K562 (cell line): ENCODE results near the gene MGAT4C. TPM values are rescaled to one million over a fixed set of nuclear protein-coding genes. Genes with fewer than 3 reads are reported as not detected.

Experiments
- ATAC-seq: fragments of 200-7000 bp; cut with Tn5 transposase; 3 replicates; pipeline ENCODE4 v1.9.1; 2020; ENCODE audit warnings: moderate library complexity
- BruUV-seq: library from RNA; stranded (reverse); fragments of 400-500 nt; replicated peaks from 2 replicates; lab custom pipeline; 2021; lab: Mats Ljungman, UMichigan
- CTCF ChIA-PET: fragments of 300-600 bp; formaldehyde crosslinking; extraction: SDS; loops from one replicate; lab custom pipeline; 2021; ENCODE audit warnings: low intra/inter-chr PET ratio; lab: Yijun Ruan, JAX
- POLR2A ChIA-PET: fragments of 300-600, 350-650 bp; sonication (Branson Sonifier 250); formaldehyde crosslinking; extraction: SDS; loops from one replicate; lab custom pipeline; 2021; ENCODE audit warnings: antibody characterized with exemption, inconsistent platforms; lab: Yijun Ruan, JAX
- DNase-seq, 4 experiments: peaks; one replicate each; pipeline versions ENCODE4 v3.0.0 to v3.0.0-alpha.2; 2011 to 2018; ENCODE audit warnings: low spot score in 3 of 4, mixed read lengths in 3 of 4; ENCODE audit errors: extremely low read depth in 1 of 4
- FAIRE-seq: peaks from 2 replicates; lab custom pipeline; 2011; peaks lifted over from hg19 to GRCh38; lab: Jason Lieb, UNC
- H2AFZ ChIP-seq: 2 replicates; pipeline ENCODE4 v1.6.0; 2011; ENCODE audit warnings: low read depth, low read length, control low read depth, inconsistent platforms
- H3K27ac ChIP-seq: fragments of 200-600 bp; 3 replicates; pipeline ENCODE4 v1.8.0; 2011; ENCODE audit warnings: low read depth, mild to moderate bottlenecking, control low read depth, inconsistent platforms, low read length, moderate library complexity, mixed read lengths; ENCODE audit errors: extremely low read depth
- H3K27me3 ChIP-seq, 2 experiments: fragments of 300-600 bp in 1 of 2; 2 replicates in 1 of 2; 3 replicates in 1 of 2; pipeline versions ENCODE4 v1.6.0 to v1.8.0; 2011; ENCODE audit warnings: inconsistent platforms in 2 of 2, low read length in 2 of 2, mild to moderate bottlenecking in 1 of 2, mixed read lengths in 1 of 2, moderate library complexity in 1 of 2; ENCODE audit not compliant: control insufficient read depth in 2 of 2, insufficient read depth in 2 of 2
- H3K36me3 ChIP-seq: fragments of 300-600 bp; 3 replicates; pipeline ENCODE4 v1.8.0; 2011; ENCODE audit warnings: mild to moderate bottlenecking, low read length, inconsistent platforms; ENCODE audit not compliant: control insufficient read depth, insufficient read depth
- H3K4me1 ChIP-seq, 2 experiments: fragments of 200-600 bp in 1 of 2; replicated peaks in 1 of 2; 2 replicates in 1 of 2; 3 replicates in 1 of 2; pipeline versions ENCODE4 v1.5.1 to v1.8.0; 2011; ENCODE audit warnings: inconsistent platforms in 2 of 2, low read length in 2 of 2, mild to moderate bottlenecking in 1 of 2, mixed read lengths in 1 of 2, moderate library complexity in 1 of 2; ENCODE audit not compliant: control insufficient read depth in 2 of 2, insufficient read depth in 2 of 2
- H3K4me2 ChIP-seq: 2 replicates; pipeline ENCODE4 v1.6.1; 2011; ENCODE audit warnings: low read length, control low read depth, inconsistent platforms, mixed read lengths; ENCODE audit not compliant: insufficient read depth
- H3K4me3 ChIP-seq: fragments of 200-600 bp; sonication (generic), shearing (Covaris generic); 2 replicates; pipeline ENCODE4 v1.5.1; 2016; ENCODE audit warnings: control low read depth, inconsistent platforms
- H3K79me2 ChIP-seq: fragments of 200-600 bp; 3 replicates; pipeline ENCODE4 v1.8.0; 2011; ENCODE audit warnings: low read length, inconsistent platforms; ENCODE audit not compliant: control insufficient read depth, insufficient read depth
- H3K9ac ChIP-seq, 2 experiments: 2 replicates each; pipeline versions ENCODE4 v1.6.0 to v1.6.1; 2011; ENCODE audit warnings: low read depth in 2 of 2, low read length in 2 of 2, control low read depth in 1 of 2, inconsistent platforms in 1 of 2, mild to moderate bottlenecking in 1 of 2, mixed read lengths in 1 of 2; ENCODE audit not compliant: insufficient read depth in 1 of 2
- H3K9me1 ChIP-seq: one replicate; pipeline ENCODE4 v1.6.0; 2011; ENCODE audit warnings: inconsistent platforms, mild to moderate bottlenecking, low read length, moderate library complexity; ENCODE audit not compliant: control insufficient read depth, insufficient read depth
- H3K9me3 ChIP-seq: replicated peaks from 2 replicates; pipeline ENCODE4 v1.5.1; 2011; ENCODE audit warnings: low read depth, low read length, inconsistent platforms; ENCODE audit not compliant: control insufficient read depth, insufficient read depth
- H4K20me1 ChIP-seq: replicated peaks from 2 replicates; pipeline ENCODE4 v1.6.1; 2011; ENCODE audit warnings: low read length, inconsistent platforms, mixed read lengths; ENCODE audit not compliant: control insufficient read depth, insufficient read depth
- CBFA2T2 ChIP-seq: fragments of 450-650 bp; conservative IDR thresholded peaks from 2 replicates; pipeline ENCODE4 v1.6.1; 2017; ENCODE audit warnings: mild to moderate bottlenecking
- PRMT5 ChIP-seq: sonication (generic); formaldehyde crosslinking; IDR thresholded peaks from 2 replicates; pipeline ENCODE4 v1.5.0; 2020; ENCODE audit warnings: missing genetic modification reagents
- ZNF263 ChIP-seq: sonication (generic); formaldehyde crosslinking; IDR thresholded peaks from 2 replicates; pipeline ENCODE4 v1.8.0; 2022; ENCODE audit warnings: mild to moderate bottlenecking, missing genetic modification reagents, borderline replicate concordance
- ZZZ3 ChIP-seq: fragments of 450-650 bp; IDR thresholded peaks from 2 replicates; pipeline ENCODE4 v1.6.1; 2016; ENCODE audit warnings: antibody characterized with exemption, mild to moderate bottlenecking, moderate library complexity
- WGBS: fragments of 100-300 bp; shearing (Covaris generic); methylation state at CpG from one replicate; pipeline ENCODE4 v1.1.6; 2016; ENCODE audit warnings: low coverage, mixed read lengths; ENCODE audit not compliant: insufficient coverage; ENCODE audit errors: missing lambda C conversion rate; 5-methylcytosine and 5-hydroxymethylcytosine counted together
- in situ Hi-C: fragments of 300-500 bp; cut with MboI; formaldehyde crosslinking; loops from 4 replicates; pipeline ENCODE4 v1.15.0; 2018; ENCODE audit warnings: inconsistent platforms, mixed read lengths
- intact Hi-C: fragments of 100-400 bp; cut with micrococcal nuclease; formaldehyde crosslinking; loops from 2 replicates; pipeline ENCODE4 v1.14.2; 2022
- polyA plus RNA-seq, 8 experiments: library from polyadenylated mRNA; depleted of rRNA in 4 of 8; stranded (reverse) in 5 of 8; unstranded in 3 of 8; fragments of >200 nt; fragmentation: Nextera tagmentation in 2 of 8; fragmentation: Illumina TruSeq in 1 of 8; extraction: Ambion mirVana in 2 of 8; extraction: Trizol in 1 of 8; gene quantifications; 2 replicates each; pipeline versions ENCODE4 v1.2.1 to v1.2.3, GENCODE V29; 2011 to 2014; ENCODE audit warnings: inconsistent platforms in 1 of 8, missing spikeins in 1 of 8
- total RNA-seq, 7 experiments: library from RNA; depleted of rRNA in 6 of 7; stranded (reverse); fragments of >200 nt in 6 of 7; fragmentation: Illumina TruSeq in 2 of 7; extraction: Trizol in 2 of 7; gene quantifications; 2 replicates each; pipeline versions ENCODE4 v1.2.1 to v1.2.3, GENCODE V29; 2011 to 2021; ENCODE audit warnings: low replicate concordance in 1 of 7
- TF ChIP-seq, protein P1 (sequence below): fragments of 450-650 bp; IDR thresholded peaks from 2 replicates; pipeline ENCODE4 v1.6.1; 2016; ENCODE audit warnings: mild to moderate bottlenecking, moderate library complexity

The MGAT4C gene
- total and polyA plus RNA-seq, 9 of the 15 experiments (the other 6 are each of a cell fraction or from before 2014, with no cell fraction given) = not detected

DNA sequence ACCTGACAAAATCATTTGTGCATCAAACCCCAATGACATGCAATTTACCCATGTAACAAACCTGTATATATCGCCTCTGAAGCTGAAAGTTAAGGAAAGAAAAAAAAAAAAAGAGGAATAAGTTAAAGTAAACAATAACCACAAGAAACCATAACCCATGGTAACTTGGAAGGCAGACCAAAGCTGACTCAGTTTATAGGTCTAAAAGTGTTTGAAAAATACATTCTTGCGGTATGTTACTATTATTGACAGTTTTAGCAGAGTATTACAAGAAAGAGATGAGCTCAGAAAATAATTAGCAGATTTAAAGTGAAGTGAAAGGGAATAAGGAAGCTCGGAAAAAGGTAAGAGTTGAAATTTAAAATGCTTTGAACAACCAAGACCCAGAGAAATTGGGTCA is 34.4 kb upstream of the MGAT4C start:
- FAIRE-seq (no peak), ATAC-seq (no peak), DNase-seq (no peak)
- BruUV-seq = no TSS peak
- in situ Hi-C loops (no loop called here), intact Hi-C loops (no loop called here)
- no peak overlapping the region for H3K27ac ChIP-seq
- no peaks in the 10 kb centered on the region for H3K4me1 ChIP-seq
- WGBS = 0% methylated on average over 3 of the region's 3 CpGs
- no peak overlapping the region for H3K4me2 ChIP-seq
- no peaks in the 10 kb centered on the region for H4K20me1 ChIP-seq
- H2AFZ ChIP-seq = no peak overlapping the region
- H3K9me1 ChIP-seq = no peaks in the 10 kb centered on the region
- no peaks in the 10 kb centered on the region for H3K27me3 ChIP-seq
- no peaks in the 10 kb centered on the region for H3K9me3 ChIP-seq
- ChIA-PET CTCF (no interaction called here), POLR2A (no interaction called here)
- no peak overlapping the region for H3K4me3 ChIP-seq
- H3K36me3 ChIP-seq = no peaks in the 10 kb centered on the region
- TF ChIP-seq ZNF263 (CRISPR knock-in tag) (no peak), PRMT5 (CRISPR knock-in tag) (no peak), ZZZ3 (no peak), CBFA2T2 (no peak)
- TF ChIP-seq, protein P1, sequence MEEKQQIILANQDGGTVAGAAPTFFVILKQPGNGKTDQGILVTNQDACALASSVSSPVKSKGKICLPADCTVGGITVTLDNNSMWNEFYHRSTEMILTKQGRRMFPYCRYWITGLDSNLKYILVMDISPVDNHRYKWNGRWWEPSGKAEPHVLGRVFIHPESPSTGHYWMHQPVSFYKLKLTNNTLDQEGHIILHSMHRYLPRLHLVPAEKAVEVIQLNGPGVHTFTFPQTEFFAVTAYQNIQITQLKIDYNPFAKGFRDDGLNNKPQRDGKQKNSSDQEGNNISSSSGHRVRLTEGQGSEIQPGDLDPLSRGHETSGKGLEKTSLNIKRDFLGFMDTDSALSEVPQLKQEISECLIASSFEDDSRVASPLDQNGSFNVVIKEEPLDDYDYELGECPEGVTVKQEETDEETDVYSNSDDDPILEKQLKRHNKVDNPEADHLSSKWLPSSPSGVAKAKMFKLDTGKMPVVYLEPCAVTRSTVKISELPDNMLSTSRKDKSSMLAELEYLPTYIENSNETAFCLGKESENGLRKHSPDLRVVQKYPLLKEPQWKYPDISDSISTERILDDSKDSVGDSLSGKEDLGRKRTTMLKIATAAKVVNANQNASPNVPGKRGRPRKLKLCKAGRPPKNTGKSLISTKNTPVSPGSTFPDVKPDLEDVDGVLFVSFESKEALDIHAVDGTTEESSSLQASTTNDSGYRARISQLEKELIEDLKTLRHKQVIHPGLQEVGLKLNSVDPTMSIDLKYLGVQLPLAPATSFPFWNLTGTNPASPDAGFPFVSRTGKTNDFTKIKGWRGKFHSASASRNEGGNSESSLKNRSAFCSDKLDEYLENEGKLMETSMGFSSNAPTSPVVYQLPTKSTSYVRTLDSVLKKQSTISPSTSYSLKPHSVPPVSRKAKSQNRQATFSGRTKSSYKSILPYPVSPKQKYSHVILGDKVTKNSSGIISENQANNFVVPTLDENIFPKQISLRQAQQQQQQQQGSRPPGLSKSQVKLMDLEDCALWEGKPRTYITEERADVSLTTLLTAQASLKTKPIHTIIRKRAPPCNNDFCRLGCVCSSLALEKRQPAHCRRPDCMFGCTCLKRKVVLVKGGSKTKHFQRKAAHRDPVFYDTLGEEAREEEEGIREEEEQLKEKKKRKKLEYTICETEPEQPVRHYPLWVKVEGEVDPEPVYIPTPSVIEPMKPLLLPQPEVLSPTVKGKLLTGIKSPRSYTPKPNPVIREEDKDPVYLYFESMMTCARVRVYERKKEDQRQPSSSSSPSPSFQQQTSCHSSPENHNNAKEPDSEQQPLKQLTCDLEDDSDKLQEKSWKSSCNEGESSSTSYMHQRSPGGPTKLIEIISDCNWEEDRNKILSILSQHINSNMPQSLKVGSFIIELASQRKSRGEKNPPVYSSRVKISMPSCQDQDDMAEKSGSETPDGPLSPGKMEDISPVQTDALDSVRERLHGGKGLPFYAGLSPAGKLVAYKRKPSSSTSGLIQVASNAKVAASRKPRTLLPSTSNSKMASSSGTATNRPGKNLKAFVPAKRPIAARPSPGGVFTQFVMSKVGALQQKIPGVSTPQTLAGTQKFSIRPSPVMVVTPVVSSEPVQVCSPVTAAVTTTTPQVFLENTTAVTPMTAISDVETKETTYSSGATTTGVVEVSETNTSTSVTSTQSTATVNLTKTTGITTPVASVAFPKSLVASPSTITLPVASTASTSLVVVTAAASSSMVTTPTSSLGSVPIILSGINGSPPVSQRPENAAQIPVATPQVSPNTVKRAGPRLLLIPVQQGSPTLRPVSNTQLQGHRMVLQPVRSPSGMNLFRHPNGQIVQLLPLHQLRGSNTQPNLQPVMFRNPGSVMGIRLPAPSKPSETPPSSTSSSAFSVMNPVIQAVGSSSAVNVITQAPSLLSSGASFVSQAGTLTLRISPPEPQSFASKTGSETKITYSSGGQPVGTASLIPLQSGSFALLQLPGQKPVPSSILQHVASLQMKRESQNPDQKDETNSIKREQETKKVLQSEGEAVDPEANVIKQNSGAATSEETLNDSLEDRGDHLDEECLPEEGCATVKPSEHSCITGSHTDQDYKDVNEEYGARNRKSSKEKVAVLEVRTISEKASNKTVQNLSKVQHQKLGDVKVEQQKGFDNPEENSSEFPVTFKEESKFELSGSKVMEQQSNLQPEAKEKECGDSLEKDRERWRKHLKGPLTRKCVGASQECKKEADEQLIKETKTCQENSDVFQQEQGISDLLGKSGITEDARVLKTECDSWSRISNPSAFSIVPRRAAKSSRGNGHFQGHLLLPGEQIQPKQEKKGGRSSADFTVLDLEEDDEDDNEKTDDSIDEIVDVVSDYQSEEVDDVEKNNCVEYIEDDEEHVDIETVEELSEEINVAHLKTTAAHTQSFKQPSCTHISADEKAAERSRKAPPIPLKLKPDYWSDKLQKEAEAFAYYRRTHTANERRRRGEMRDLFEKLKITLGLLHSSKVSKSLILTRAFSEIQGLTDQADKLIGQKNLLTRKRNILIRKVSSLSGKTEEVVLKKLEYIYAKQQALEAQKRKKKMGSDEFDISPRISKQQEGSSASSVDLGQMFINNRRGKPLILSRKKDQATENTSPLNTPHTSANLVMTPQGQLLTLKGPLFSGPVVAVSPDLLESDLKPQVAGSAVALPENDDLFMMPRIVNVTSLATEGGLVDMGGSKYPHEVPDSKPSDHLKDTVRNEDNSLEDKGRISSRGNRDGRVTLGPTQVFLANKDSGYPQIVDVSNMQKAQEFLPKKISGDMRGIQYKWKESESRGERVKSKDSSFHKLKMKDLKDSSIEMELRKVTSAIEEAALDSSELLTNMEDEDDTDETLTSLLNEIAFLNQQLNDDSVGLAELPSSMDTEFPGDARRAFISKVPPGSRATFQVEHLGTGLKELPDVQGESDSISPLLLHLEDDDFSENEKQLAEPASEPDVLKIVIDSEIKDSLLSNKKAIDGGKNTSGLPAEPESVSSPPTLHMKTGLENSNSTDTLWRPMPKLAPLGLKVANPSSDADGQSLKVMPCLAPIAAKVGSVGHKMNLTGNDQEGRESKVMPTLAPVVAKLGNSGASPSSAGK = no peak
- no peaks in the 10 kb centered on the region for H3K79me2 ChIP-seq
- no peak overlapping the region for H3K9ac ChIP-seq
